Measurements from ENCODE around the gene FBXL13.
"Not testable (repeated sequence)": the region's sequence is repeated elsewhere in the genome, so short reads cannot be mapped to it uniquely, and the experiment has no call there.

Gene FBXL13

DNA sequence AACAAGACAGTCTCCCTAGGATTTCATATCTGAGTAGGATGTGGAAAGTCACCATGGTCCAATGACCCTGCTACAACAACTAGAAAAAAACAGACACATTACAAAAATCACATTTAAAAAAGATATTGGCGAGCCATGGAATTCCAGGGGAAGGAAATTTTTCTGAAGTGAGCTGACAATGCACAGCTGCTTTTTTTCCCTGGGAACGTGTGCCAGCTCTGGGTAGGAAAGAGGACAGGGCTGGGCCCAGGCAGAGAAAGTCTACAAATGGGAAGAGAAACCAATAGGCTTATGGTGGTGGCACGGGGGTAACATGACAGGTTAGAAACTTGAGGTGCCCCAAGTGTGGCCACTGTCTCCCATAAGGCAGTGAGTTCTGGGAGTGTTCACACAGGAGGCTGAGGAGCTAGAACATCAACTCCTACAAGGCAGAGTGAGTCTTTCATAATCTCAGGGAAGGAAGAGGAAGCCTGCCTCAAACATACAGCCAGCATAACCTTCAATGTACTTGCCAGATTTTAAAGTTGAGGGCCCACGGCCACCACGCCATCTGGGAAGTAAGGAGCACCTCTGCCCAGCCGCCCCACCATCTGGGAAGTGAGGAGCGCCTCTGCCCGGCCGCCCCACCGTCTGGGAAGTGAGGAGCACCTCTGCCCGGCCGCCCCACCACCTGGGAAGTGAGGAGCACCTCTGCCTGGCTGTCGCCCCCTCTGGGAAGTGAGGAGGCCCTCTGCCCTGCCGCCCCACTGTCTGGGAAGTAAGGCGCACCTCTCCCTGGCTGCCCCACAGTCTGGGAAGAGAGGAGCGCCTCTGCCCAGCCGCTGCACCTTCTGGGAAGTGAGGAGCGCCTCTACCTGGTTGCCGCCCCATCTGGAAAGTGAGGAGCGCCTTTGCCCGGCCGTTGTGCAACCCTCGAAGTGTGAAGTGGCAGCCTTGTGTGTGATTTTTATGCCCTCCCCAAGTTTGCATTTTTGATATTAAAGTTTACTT, 5.9 kb downstream of the FBXL13 start:
- TF ChIP-seq CTCF (IDR thresholded peaks at IDR 0.05; ENCODE audit: low read depth, low read length) = no peak
- Histone ChIP-seq H3K36me3 (no peaks in the 10 kb centered on the region), H3K9me3 (ENCODE audit: severe bottlenecking) (no peaks in the 10 kb centered on the region), H3K27me3 (ENCODE audit: insufficient read depth, low read depth, severe bottlenecking) (no peaks in the 10 kb centered on the region), H3K4me3 (ENCODE audit: low read depth, low read length) (no peak overlapping the region), H3K27ac (no peak overlapping the region)
- no peak for DNase-seq

GRCh38 chr7:103065667-103066066, 8.9 kb downstream of the FBXL13 start:
- no peaks in the 10 kb centered on the region for H3K36me3 ChIP-seq
- TF ChIP-seq CTCF (IDR thresholded peaks at IDR 0.05; ENCODE audit: low read depth, low read length) = peak; percentile 85
- H3K27ac ChIP-seq = no peak overlapping the region
- no peaks in the 10 kb centered on the region for H3K9me3 ChIP-seq (ENCODE audit: severe bottlenecking)
- no peaks in the 10 kb centered on the region for H3K27me3 ChIP-seq (ENCODE audit: insufficient read depth, low read depth, severe bottlenecking)
- no peak overlapping the region for H3K4me3 ChIP-seq (ENCODE audit: low read depth, low read length)
- DNase-seq = peak; percentile 64

GRCh38 chr7:103063895-103064294, 10.7 kb downstream of the FBXL13 start:
- DNase-seq = no peak
- Histone ChIP-seq H3K4me3 (ENCODE audit: low read depth, low read length) (no peak overlapping the region), H3K36me3 (no peaks in the 10 kb centered on the region), H3K27me3 (ENCODE audit: insufficient read depth, low read depth, severe bottlenecking) (no peaks in the 10 kb centered on the region), H3K9me3 (ENCODE audit: severe bottlenecking) (no peaks in the 10 kb centered on the region), H3K27ac (no peak overlapping the region)
- 0 out of 2 replicates have a peak, but pooled peaks have one; percentile 4 for TF ChIP-seq CTCF (IDR thresholded peaks at IDR 0.05; ENCODE audit: low read depth, low read length)

DNA sequence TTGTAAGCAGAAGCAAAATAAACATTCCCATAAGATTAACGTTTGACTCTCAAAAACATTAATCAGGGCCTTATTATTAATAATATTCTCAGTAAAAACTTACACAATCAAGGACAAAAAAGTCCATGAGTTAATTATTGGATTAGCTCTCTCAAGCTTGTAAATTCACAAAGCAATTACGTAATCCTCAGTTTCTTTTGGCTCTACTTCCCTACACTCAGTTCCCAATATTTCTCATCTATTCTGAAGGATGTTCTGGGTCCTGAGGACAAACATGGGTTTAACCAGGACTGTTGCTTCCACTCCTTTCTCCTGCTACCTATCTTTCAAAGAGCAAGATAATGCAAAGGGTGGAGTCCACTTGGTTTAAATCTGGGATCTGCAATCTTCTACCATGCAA, 15.1 kb downstream of the FBXL13 start:
- TF ChIP-seq CTCF (IDR thresholded peaks at IDR 0.05; ENCODE audit: low read depth, low read length) = no peak
- no peak for DNase-seq
- H3K27ac ChIP-seq = no peak overlapping the region
- no peak overlapping the region for H3K4me3 ChIP-seq (ENCODE audit: low read depth, low read length)
- H3K27me3 ChIP-seq (ENCODE audit: insufficient read depth, low read depth, severe bottlenecking) = no peaks in the 10 kb centered on the region
- no peaks in the 10 kb centered on the region for H3K36me3 ChIP-seq
- H3K9me3 ChIP-seq (ENCODE audit: severe bottlenecking) = no peaks in the 10 kb centered on the region

- H3K27ac ChIP-seq = no peak overlapping the region
- TF ChIP-seq CTCF (IDR thresholded peaks at IDR 0.05; ENCODE audit: low read depth, low read length) = no peak
- H3K9me3 ChIP-seq (ENCODE audit: severe bottlenecking) = no peaks in the 10 kb centered on the region
- no peak for DNase-seq
- no peak overlapping the region for H3K4me3 ChIP-seq (ENCODE audit: low read depth, low read length)
- no peaks in the 10 kb centered on the region for H3K36me3 ChIP-seq
- no peaks in the 10 kb centered on the region for H3K27me3 ChIP-seq (ENCODE audit: insufficient read depth, low read depth, severe bottlenecking)
These were observed 16.5 kb downstream of the FBXL13 start for GRCh38 chr7:103058122-103058521.

DNA sequence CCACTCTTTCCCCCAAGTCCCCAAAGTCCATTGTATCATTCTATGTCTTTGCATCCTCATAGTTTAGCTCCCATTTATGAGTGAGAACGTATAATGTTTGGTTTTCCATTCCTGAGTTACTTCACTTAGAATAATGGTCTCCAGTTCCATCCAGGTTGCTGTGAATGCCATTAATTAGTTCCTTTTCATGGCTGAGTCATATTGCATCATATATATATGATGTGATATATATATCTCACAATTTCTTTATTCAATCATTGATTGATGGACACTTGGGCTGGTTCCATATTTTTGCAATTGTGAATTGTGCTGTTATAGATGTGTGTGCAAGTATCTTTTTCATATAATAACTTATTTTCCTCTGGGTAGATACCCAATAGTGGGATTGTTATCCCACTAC, 18.6 kb downstream of the FBXL13 start:
- H3K9me3 ChIP-seq (ENCODE audit: severe bottlenecking); DNase-seq; H3K27me3 ChIP-seq (ENCODE audit: insufficient read depth, low read depth, severe bottlenecking); H3K4me3 ChIP-seq (ENCODE audit: low read depth, low read length); H3K27ac ChIP-seq; H3K36me3 ChIP-seq: not testable (repeated sequence)
